AG08396 (cell line): ENCODE results near the gene KRTAP20-1.

Experiments
- DNase-seq: peaks from one replicate; pipeline ENCODE4 v3.0.0; 2012; ENCODE audit warnings: low spot score, mixed read lengths

The KRTAP20-1 gene

GRCh38 chr21:30616125-30616524 lies at the start of gene KRTAP20-1:
TSS of gene KRTAP20-1 (plus strand) at chr21:30616425. CDS start at chr21:30616455, 30 bp downstream.
- no peak for DNase-seq

- no peak for DNase-seq
These were observed 48.6 kb upstream of the KRTAP20-1 start for GRCh38 chr21:30567617-30568016.

- DNase-seq = no peak
These were observed 38.5 kb upstream of the KRTAP20-1 start for GRCh38 chr21:30577766-30578165.

GRCh38 chr21:30579346-30579745 lies 36.9 kb upstream of the KRTAP20-1 start:
- DNase-seq = no peak

GRCh38 chr21:30580132-30580531 lies 36.1 kb upstream of the KRTAP20-1 start:
- no peak for DNase-seq

GRCh38 chr21:30582870-30583269 lies 33.4 kb upstream of the KRTAP20-1 start:
- DNase-seq = no peak

- no peak for DNase-seq
These were observed 25.9 kb upstream of the KRTAP20-1 start, which contains the start of gene KRTAP22-2 for GRCh38 chr21:30590297-30590696. TSS of gene KRTAP22-2 (minus strand) at chr21:30590397.

GRCh38 chr21:30592140-30592539 lies 24.1 kb upstream of the KRTAP20-1 start, which contains the start of gene KRTAP6-3:
TSS of gene KRTAP6-3 (plus strand) at chr21:30592440. CDS start at chr21:30592446, 6 bp downstream.
- no peak for DNase-seq

GRCh38 chr21:30598802-30599201 lies 17.4 kb upstream of the KRTAP20-1 start, which contains the start of gene KRTAP6-2:
TSS of gene KRTAP6-2 (minus strand) at chr21:30598902. CDS start at chr21:30598874, 28 bp downstream.
- DNase-seq = no peak

- DNase-seq = no peak
These were observed 15.4 kb upstream of the KRTAP20-1 start, which contains the start of gene KRTAP22-1 for GRCh38 chr21:30600787-30601186. TSS of gene KRTAP22-1 (plus strand) at chr21:30601087.

- DNase-seq = no peak
These were observed 10.3 kb upstream of the KRTAP20-1 start for GRCh38 chr21:30605968-30606367.

GRCh38 chr21:30612132-30612531 lies 4.1 kb upstream of the KRTAP20-1 start:
- no peak for DNase-seq

GRCh38 chr21:30613836-30614235 lies 2.4 kb upstream of the KRTAP20-1 start, which contains the start of gene KRTAP6-1:
TSS of gene KRTAP6-1 (minus strand) at chr21:30613930. CDS start at chr21:30613904, 26 bp downstream.
- DNase-seq = no peak

- no peak for DNase-seq
These were observed 1.0 kb upstream of the KRTAP20-1 start for GRCh38 chr21:30615199-30615598.

- no peak for DNase-seq
These were observed 3.9 kb downstream of the KRTAP20-1 start for GRCh38 chr21:30620080-30620479.

- DNase-seq = no peak
These were observed 4.3 kb downstream of the KRTAP20-1 start, which contains the start of gene KRTAP20-4 for GRCh38 chr21:30620522-30620921. TSS of gene KRTAP20-4 (plus strand) at chr21:30620627.

- no peak for DNase-seq
These were observed 7.1 kb downstream of the KRTAP20-1 start for GRCh38 chr21:30623362-30623761.

- no peak for DNase-seq
These were observed 9.4 kb downstream of the KRTAP20-1 start for GRCh38 chr21:30625449-30626165.

- no peak for DNase-seq
These were observed 11.9 kb downstream of the KRTAP20-1 start for GRCh38 chr21:30628109-30628508.

GRCh38 chr21:30629200-30629599 lies 13.0 kb downstream of the KRTAP20-1 start:
- no peak for DNase-seq

GRCh38 chr21:30634906-30635305 lies 18.7 kb downstream of the KRTAP20-1 start, which contains the start of gene KRTAP20-2:
TSS of gene KRTAP20-2 (plus strand) at chr21:30635206. CDS start at chr21:30635264, 58 bp downstream.
- DNase-seq = no peak

GRCh38 chr21:30638686-30639085 lies 22.5 kb downstream of the KRTAP20-1 start:
- no peak for DNase-seq

- DNase-seq = no peak
These were observed 26.3 kb downstream of the KRTAP20-1 start, which contains the start of gene KRTAP20-3 for GRCh38 chr21:30642564-30642963. TSS of gene KRTAP20-3 (plus strand) at chr21:30642864.
